OCI-LY3 (cell line): ENCODE results near the gene CACNA2D3.

Source experiments
- H2AFZ ChIP-seq: fragments of 200-600, 300-600 bp; shearing (Covaris generic); 2 replicates; pipeline ENCODE4 v1.6.0; 2014; ENCODE audit warnings: antibody characterized with exemption, low read depth, low read length
- H3K27ac ChIP-seq: fragments of 200-600, 300-600 bp; sonication (generic); 2 replicates; pipeline ENCODE4 v1.5.1; 2014; ENCODE audit warnings: mild to moderate bottlenecking, low read length, moderate library complexity, mixed read lengths
- H3K27me3 ChIP-seq: fragments of 200-600, 300-600 bp; sonication (generic); 2 replicates; pipeline ENCODE4 v1.6.1; 2014; ENCODE audit warnings: low read depth, low read length, mixed read lengths
- H3K36me3 ChIP-seq: fragments of 200-600, 300-600 bp; sonication (generic); replicated peaks from 2 replicates; pipeline ENCODE3; 2014; ENCODE audit warnings: low read depth, low read length, mixed read lengths
- H3K4me1 ChIP-seq: fragments of 300-600, 200-600 bp; sonication (generic); 2 replicates; pipeline ENCODE4 v1.6.1; 2014; ENCODE audit warnings: low read length, mixed read lengths
- H3K4me2 ChIP-seq: fragments of 200-600, 300-600 bp; sonication (generic); 2 replicates; pipeline ENCODE4 v1.6.1; 2014; ENCODE audit warnings: low read length, mixed read lengths
- H3K4me3 ChIP-seq: fragments of 300-600, 200-600 bp; sonication (generic); 2 replicates; pipeline ENCODE4 v1.5.1; 2014; ENCODE audit warnings: antibody characterized with exemption, mild to moderate bottlenecking, low read length, moderate library complexity
- H3K79me2 ChIP-seq: fragments of 300-600, 200-600 bp; shearing (Covaris generic); 2 replicates; pipeline ENCODE4 v1.6.1; 2014; ENCODE audit warnings: mild to moderate bottlenecking, low read length, mixed read lengths
- H3K9ac ChIP-seq: fragments of 300-600, 200-600 bp; shearing (Covaris generic); 2 replicates; pipeline ENCODE4 v1.6.0; 2014; ENCODE audit warnings: mild to moderate bottlenecking, low read length, moderate library complexity
- H3K9me3 ChIP-seq: fragments of 200-600, 300-600 bp; shearing (Covaris generic); 2 replicates; pipeline ENCODE4 v1.6.1; 2014; ENCODE audit warnings: low read length, mixed read lengths; ENCODE audit not compliant: insufficient read depth
- H4K20me1 ChIP-seq: fragments of 200-600, 300-600 bp; sonication (generic); 2 replicates; pipeline ENCODE4 v1.6.1; 2016; ENCODE audit warnings: low read length, mixed read lengths; ENCODE audit not compliant: insufficient read depth
- EZH2phosphoT487 ChIP-seq: fragments of 200-600 bp; shearing (Covaris generic); IDR thresholded peaks from 2 replicates; pipeline ENCODE4 v1.6.1; 2018; ENCODE audit warnings: antibody characterized with exemption, mixed run types, low read depth
- TF ChIP-seq, protein P1 (sequence below): fragments of 200-600, 300-600 bp; sonication (generic); IDR thresholded peaks from 2 replicates; pipeline ENCODE4 v1.5.1; 2014; ENCODE audit warnings: antibody characterized with exemption, low read length, low read depth

Gene CACNA2D3

DNA sequence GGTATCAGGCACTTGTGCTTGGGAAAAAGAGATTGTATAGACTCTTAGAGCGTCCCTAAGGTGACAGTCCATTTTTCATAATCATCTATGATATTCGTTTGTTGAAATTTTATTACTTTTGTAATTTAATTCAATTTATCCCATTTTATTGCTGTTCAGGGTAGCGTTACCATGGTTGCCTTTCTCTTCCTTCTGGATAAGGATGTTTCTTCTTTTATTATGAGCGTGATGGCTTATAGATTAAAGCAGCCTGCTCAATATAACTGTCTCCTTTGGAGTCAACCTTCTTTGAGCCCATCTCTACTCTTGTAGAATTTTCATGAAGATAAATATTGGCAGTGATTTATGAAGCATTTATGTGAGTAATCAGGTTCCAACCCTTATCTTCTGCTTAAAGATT lies 623.5 kb downstream of the CACNA2D3 start:
- Histone ChIP-seq H3K4me3 (no peak overlapping the region), H3K27me3 (no peaks in the 10 kb centered on the region), H3K9ac (no peak overlapping the region), H3K79me2 (no peaks in the 10 kb centered on the region), H4K20me1 (no peaks in the 10 kb centered on the region), H2AFZ (no peak overlapping the region), H3K36me3 (no peaks in the 10 kb centered on the region), H3K4me2 (no peak overlapping the region), H3K9me3 (no peaks in the 10 kb centered on the region), H3K27ac (no peak overlapping the region), H3K4me1 (no peaks in the 10 kb centered on the region)
- TF ChIP-seq EZH2phosphoT487 = no peak
- TF ChIP-seq, protein P1, sequence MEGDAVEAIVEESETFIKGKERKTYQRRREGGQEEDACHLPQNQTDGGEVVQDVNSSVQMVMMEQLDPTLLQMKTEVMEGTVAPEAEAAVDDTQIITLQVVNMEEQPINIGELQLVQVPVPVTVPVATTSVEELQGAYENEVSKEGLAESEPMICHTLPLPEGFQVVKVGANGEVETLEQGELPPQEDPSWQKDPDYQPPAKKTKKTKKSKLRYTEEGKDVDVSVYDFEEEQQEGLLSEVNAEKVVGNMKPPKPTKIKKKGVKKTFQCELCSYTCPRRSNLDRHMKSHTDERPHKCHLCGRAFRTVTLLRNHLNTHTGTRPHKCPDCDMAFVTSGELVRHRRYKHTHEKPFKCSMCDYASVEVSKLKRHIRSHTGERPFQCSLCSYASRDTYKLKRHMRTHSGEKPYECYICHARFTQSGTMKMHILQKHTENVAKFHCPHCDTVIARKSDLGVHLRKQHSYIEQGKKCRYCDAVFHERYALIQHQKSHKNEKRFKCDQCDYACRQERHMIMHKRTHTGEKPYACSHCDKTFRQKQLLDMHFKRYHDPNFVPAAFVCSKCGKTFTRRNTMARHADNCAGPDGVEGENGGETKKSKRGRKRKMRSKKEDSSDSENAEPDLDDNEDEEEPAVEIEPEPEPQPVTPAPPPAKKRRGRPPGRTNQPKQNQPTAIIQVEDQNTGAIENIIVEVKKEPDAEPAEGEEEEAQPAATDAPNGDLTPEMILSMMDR = no peak

DNA sequence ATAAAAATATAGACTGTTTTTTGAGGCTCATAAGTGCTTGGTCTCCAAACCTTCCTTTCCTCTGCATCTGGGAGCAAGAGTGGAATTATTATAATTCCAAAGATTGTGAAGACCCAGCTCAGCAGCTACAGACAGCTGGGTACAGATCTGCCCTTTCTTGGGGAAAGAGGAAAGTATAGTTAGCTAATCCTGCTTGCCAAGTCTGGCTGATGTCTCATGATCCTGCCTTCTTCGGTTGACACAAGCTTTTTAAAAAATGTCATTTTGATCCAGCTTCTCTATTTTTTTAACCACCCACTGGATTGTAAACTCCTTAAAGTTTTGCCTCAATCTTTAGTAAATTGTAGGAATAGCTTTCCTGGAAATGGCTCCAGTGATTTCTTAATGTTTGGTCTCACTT lies 624.4 kb downstream of the CACNA2D3 start:
- TF ChIP-seq EZH2phosphoT487 = no peak
- TF ChIP-seq, protein P1 = no peak
- no peaks in the 10 kb centered on the region for H4K20me1 ChIP-seq

DNA sequence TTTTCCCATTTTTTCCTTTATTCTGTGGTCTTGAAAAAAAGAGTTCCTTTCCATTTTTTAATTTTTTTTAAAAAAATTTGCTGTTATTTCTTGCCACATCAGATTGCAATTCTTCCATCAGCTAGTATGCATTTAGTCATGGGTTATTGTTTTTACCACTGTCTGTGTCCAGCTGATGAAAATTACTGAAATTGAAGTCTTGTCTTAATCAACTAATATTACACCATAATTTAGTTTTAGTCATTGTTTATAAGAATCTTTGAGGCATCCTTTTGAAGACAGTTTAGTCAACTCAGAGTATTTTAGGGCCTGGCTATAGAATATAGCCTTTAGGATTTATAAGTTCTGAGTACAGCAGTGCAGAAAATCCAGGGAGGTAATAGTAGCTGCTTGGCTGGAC lies 633.4 kb downstream of the CACNA2D3 start:
- Histone ChIP-seq H3K9ac (no peak overlapping the region), H2AFZ (no peak overlapping the region), H3K27ac (no peak overlapping the region), H3K4me1 (no peaks in the 10 kb centered on the region), H3K9me3 (no peaks in the 10 kb centered on the region), H3K4me3 (no peak overlapping the region), H3K79me2 (no peaks in the 10 kb centered on the region), H3K27me3 (no peaks in the 10 kb centered on the region), H3K4me2 (no peak overlapping the region), H3K36me3 (no peaks in the 10 kb centered on the region), H4K20me1 (no peaks in the 10 kb centered on the region)
- TF ChIP-seq EZH2phosphoT487 = no peak
- TF ChIP-seq, protein P1 = no peak

More for the DNA sequence above, 624.4 kb downstream of the CACNA2D3 start:
- Histone ChIP-seq H3K9ac (no peak overlapping the region), H3K4me3 (no peak overlapping the region), H3K27me3 (no peaks in the 10 kb centered on the region), H2AFZ (no peak overlapping the region), H3K9me3 (no peaks in the 10 kb centered on the region), H3K79me2 (no peaks in the 10 kb centered on the region), H3K4me2 (no peak overlapping the region), H3K36me3 (no peaks in the 10 kb centered on the region), H3K27ac (no peak overlapping the region), H3K4me1 (no peaks in the 10 kb centered on the region)

DNA sequence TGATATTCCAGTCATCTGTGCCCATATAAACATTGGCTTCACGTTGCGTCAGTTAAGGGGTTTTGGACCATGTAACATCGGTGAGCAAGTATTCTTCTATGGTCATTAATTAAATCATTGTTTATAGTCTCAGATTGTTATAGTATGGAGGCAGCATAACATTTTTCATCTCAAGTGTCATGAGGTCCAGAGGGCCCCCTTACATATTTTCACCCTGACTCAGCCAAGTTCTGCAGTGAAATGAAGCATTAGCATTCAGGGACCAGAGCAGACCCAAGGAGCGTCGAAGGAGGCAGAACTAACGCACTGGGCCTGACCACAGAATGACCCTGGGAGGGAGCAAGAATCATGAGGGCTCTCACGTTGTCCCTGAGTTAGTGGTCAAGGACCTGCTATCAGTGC lies 634.0 kb downstream of the CACNA2D3 start:
- Histone ChIP-seq H3K36me3 (no peaks in the 10 kb centered on the region), H3K27ac (no peak overlapping the region), H3K4me2 (no peak overlapping the region), H3K4me1 (no peaks in the 10 kb centered on the region), H3K9ac (no peak overlapping the region), H3K4me3 (no peak overlapping the region), H3K79me2 (no peaks in the 10 kb centered on the region), H3K9me3 (no peaks in the 10 kb centered on the region), H4K20me1 (no peaks in the 10 kb centered on the region), H3K27me3 (no peaks in the 10 kb centered on the region), H2AFZ (no peak overlapping the region)
- TF ChIP-seq, protein P1 = no peak
- no peak for TF ChIP-seq EZH2phosphoT487
